ENCODE results near the gene OSM.

Gene OSM

GRCh38 chr22:30243661-30244060 is 23.0 kb downstream of the OSM start:
- H4K20me1 ChIP-seq (ENCODE audit: insufficient read depth, low read length), result no peaks in the 10 kb centered on the region
- H2AFZ ChIP-seq (ENCODE audit: low read depth, low read length), result no peak overlapping the region
- no peaks in the 10 kb centered on the region for H3K36me3 ChIP-seq (replicated peaks; ENCODE audit: low read depth, low read length)
- H3K9ac ChIP-seq (ENCODE audit: low read length), result no peak overlapping the region
- H3K4me3 ChIP-seq (ENCODE audit: low read length), result no peak overlapping the region
- H3K9me3 ChIP-seq (ENCODE audit: insufficient read depth, low read length), result no peaks in the 10 kb centered on the region
- H3K79me2 ChIP-seq (ENCODE audit: low read length), result no peaks in the 10 kb centered on the region
- TF ChIP-seq EZH2phosphoT487 (IDR thresholded peaks at IDR 0.05; ENCODE audit: low read depth) (no peak), CTCF (IDR thresholded peaks at IDR 0.05; ENCODE audit: low read depth, low read length) (no peak)
- H3K27me3 ChIP-seq (ENCODE audit: low read depth, low read length), result peaks cover 24% of the 10 kb centered on the region
- H3K4me1 ChIP-seq (ENCODE audit: low read length), result peaks cover 22% of the 10 kb centered on the region
- H3K4me2 ChIP-seq (ENCODE audit: low read length), result no peak overlapping the region
- no peak overlapping the region for H3K27ac ChIP-seq (ENCODE audit: low read length)

GRCh38 chr22:30241576-30242371 is 24.9 kb downstream of the OSM start:
- Histone ChIP-seq H3K36me3 (replicated peaks; ENCODE audit: low read depth, low read length) (no peaks in the 10 kb centered on the region), H3K27ac (ENCODE audit: low read length) (no peak overlapping the region), H2AFZ (ENCODE audit: low read depth, low read length) (no peak overlapping the region), H4K20me1 (ENCODE audit: insufficient read depth, low read length) (no peaks in the 10 kb centered on the region), H3K9ac (ENCODE audit: low read length) (no peak overlapping the region), H3K9me3 (ENCODE audit: insufficient read depth, low read length) (no peaks in the 10 kb centered on the region), H3K4me2 (ENCODE audit: low read length) (no peak overlapping the region), H3K4me1 (ENCODE audit: low read length) (peaks cover 17% of the 10 kb centered on the region), H3K79me2 (ENCODE audit: low read length) (no peaks in the 10 kb centered on the region), H3K4me3 (ENCODE audit: low read length) (no peak overlapping the region), H3K27me3 (ENCODE audit: low read depth, low read length) (peaks cover 14% of the 10 kb centered on the region)
- no peak for TF ChIP-seq CTCF (IDR thresholded peaks at IDR 0.05; ENCODE audit: low read depth, low read length)

GRCh38 chr22:30240541-30241417 is 25.9 kb downstream of the OSM start:
- no peak overlapping the region for H3K4me3 ChIP-seq (ENCODE audit: low read length)
- no peaks in the 10 kb centered on the region for H3K79me2 ChIP-seq (ENCODE audit: low read length)
- H3K9me3 ChIP-seq (ENCODE audit: insufficient read depth, low read length), result no peaks in the 10 kb centered on the region
- H3K36me3 ChIP-seq (replicated peaks; ENCODE audit: low read depth, low read length), result no peaks in the 10 kb centered on the region
- H3K4me1 ChIP-seq (ENCODE audit: low read length), result peaks cover 12% of the 10 kb centered on the region
- H4K20me1 ChIP-seq (ENCODE audit: insufficient read depth, low read length), result no peaks in the 10 kb centered on the region
- no peak for TF ChIP-seq CTCF (IDR thresholded peaks at IDR 0.05; ENCODE audit: low read depth, low read length)
- no peak for TF ChIP-seq EZH2phosphoT487 (IDR thresholded peaks at IDR 0.05; ENCODE audit: low read depth)
- H3K9ac ChIP-seq (ENCODE audit: low read length), result no peak overlapping the region
- H2AFZ ChIP-seq (ENCODE audit: low read depth, low read length), result no peak overlapping the region
- H3K4me2 ChIP-seq (ENCODE audit: low read length), result peak overlapping the region; percentile 27
- H3K27ac ChIP-seq (ENCODE audit: low read length), result no peak overlapping the region
- H3K27me3 ChIP-seq (ENCODE audit: low read depth, low read length), result peaks cover 9% of the 10 kb centered on the region

Measured in OCI-LY3 (cell line).